Hepatocyte (in vitro differentiated cells): ENCODE data around the gene OLIG1.

Experiments used
- CTCF ChIP-seq: fragments of 200-600 bp; sonication (generic); IDR thresholded peaks from 2 replicates; pipeline ENCODE4 v1.5.1; 2016; ENCODE audit warnings: antibody characterized with exemption, mild to moderate bottlenecking; ENCODE audit not compliant: poor library complexity
- EZH2 ChIP-seq: fragments of 200-600 bp; sonication (generic); IDR thresholded peaks from 2 replicates; pipeline ENCODE4 v1.6.1; 2016; ENCODE audit warnings: antibody characterized with exemption, mild to moderate bottlenecking, borderline replicate concordance

GRCh38 chr21:33027401-33028286 is 42.3 kb upstream of the OLIG1 start:
- TF ChIP-seq CTCF (no peak), EZH2 (no peak)
